Subcutaneous abdominal adipose tissue (tissue), 5 donors: ENCODE results near the gene RNU2-1.
"Not testable (repeated sequence)": the region's sequence is repeated elsewhere in the genome, so short reads cannot be mapped to it uniquely, and the experiment has no call there.

Experiments
- H3K27ac ChIP-seq: one replicate; pipeline ENCODE4 v1.7.0; 2013; ENCODE audit warnings: low read depth, mild to moderate bottlenecking, inconsistent platforms, low read length, moderate library complexity
- H3K27me3 ChIP-seq, 5 donors: one replicate each; pipeline ENCODE4 v1.7.0; 2013; ENCODE audit warnings: low read length in 5 of 5, inconsistent platforms in 1 of 5; ENCODE audit not compliant: control insufficient read depth in 5 of 5, insufficient read depth in 4 of 5
- H3K36me3 ChIP-seq, 5 donors: one replicate each; pipeline ENCODE4 v1.7.0; 2013; ENCODE audit warnings: low read length in 5 of 5; ENCODE audit not compliant: control insufficient read depth in 5 of 5, insufficient read depth in 5 of 5
- H3K4me1 ChIP-seq, 5 donors: one replicate each; pipeline ENCODE4 v1.7.0; 2013; ENCODE audit warnings: low read length in 5 of 5, mild to moderate bottlenecking in 3 of 5, moderate library complexity in 1 of 5; ENCODE audit not compliant: control insufficient read depth in 5 of 5, insufficient read depth in 5 of 5
- H3K4me3 ChIP-seq, 5 donors: one replicate each; pipeline ENCODE4 v1.7.0; 2013; ENCODE audit warnings: low read length in 5 of 5, low read depth in 1 of 5
- H3K9ac ChIP-seq, 5 donors: one replicate each; pipeline ENCODE4 v1.7.0; 2013; ENCODE audit warnings: low read length in 5 of 5, mild to moderate bottlenecking in 4 of 5, moderate library complexity in 3 of 5
- H3K9me3 ChIP-seq, 5 donors: one replicate each; pipeline ENCODE4 v1.7.0; 2013; ENCODE audit warnings: low read length in 5 of 5; ENCODE audit not compliant: control insufficient read depth in 5 of 5
- donor health status: healthy.
- donor health status: healthy.
- donor health status: healthy.
- donor health status: healthy.
- donor health status: healthy.

RNU2-1 gene

GRCh38 chr17:43231205-43232020, 2.4 kb downstream of the RNU2-1 start:
- not testable (repeated sequence) for H3K9me3 ChIP-seq, H3K9ac ChIP-seq, H3K27me3 ChIP-seq, H3K36me3 ChIP-seq, H3K4me1 ChIP-seq
- H3K27ac ChIP-seq: peak overlapping the region; percentile 67
- peak overlapping the region in 2 of 5 donors; percentile 33 to 38 for H3K4me3 ChIP-seq

GRCh38 chr17:43228020-43228782, 5.6 kb downstream of the RNU2-1 start, which contains the start of gene CCDC200:
CCDC200 (minus strand) TSS chr17:43228623; CDS start chr17:43228554, 69 bp downstream.
- H3K27me3 ChIP-seq, H3K27ac ChIP-seq, H3K4me1 ChIP-seq: not testable (repeated sequence)

DNA sequence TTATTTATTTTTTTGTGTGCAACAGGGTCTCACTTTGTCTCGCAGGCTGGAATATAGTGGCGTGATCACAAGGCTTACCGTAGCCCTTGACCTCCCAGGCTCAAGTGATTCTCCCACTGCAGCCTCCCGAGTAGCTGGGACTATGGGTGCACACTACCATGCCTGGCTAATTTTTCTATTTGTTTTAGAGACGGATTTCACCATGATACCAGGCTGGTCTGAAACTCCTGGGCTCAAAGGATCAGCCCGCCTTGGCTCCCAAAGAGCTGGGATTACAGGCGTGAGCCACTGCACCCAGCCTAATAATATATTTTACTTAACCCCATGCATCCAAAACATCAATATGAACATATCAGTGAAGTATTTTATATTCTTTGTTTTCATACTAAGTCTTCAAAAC, 7.4 kb downstream of the RNU2-1 start:
- no peak overlapping the region for H3K4me3 ChIP-seq
- H3K36me3 ChIP-seq: peaks cover 0 to 34% (median 11%) of the 10 kb centered on the region in 5 donors
- no peak overlapping the region for H3K27ac ChIP-seq
- H3K27me3 ChIP-seq: no peaks in the 10 kb centered on the region
- H3K4me1 ChIP-seq: no peaks in the 10 kb centered on the region
- H3K9me3 ChIP-seq: no peaks in the 10 kb centered on the region
- H3K9ac ChIP-seq: no peak overlapping the region

More at GRCh38 chr17:43228020-43228782, 5.6 kb downstream of the RNU2-1 start, which contains the start of gene CCDC200:
- not testable (repeated sequence) for H3K9ac ChIP-seq, H3K4me3 ChIP-seq, H3K9me3 ChIP-seq
- H3K36me3 ChIP-seq: peaks cover 0 to 27% (median 11%) of the 10 kb centered on the region in 5 donors

GRCh38 chr17:43224146-43224705, 9.6 kb downstream of the RNU2-1 start:
- Histone ChIP-seq H3K27me3 (no peaks in the 10 kb centered on the region), H3K4me1 (peaks cover 0 to 5% (median 4%) of the 10 kb centered on the region in 5 donors), H3K9me3 (no peaks in the 10 kb centered on the region), H3K4me3 (no peak overlapping the region), H3K9ac (no peak overlapping the region), H3K36me3 (peaks cover 0 to 46% (median 12%) of the 10 kb centered on the region in 5 donors), H3K27ac (no peak overlapping the region)

DNA sequence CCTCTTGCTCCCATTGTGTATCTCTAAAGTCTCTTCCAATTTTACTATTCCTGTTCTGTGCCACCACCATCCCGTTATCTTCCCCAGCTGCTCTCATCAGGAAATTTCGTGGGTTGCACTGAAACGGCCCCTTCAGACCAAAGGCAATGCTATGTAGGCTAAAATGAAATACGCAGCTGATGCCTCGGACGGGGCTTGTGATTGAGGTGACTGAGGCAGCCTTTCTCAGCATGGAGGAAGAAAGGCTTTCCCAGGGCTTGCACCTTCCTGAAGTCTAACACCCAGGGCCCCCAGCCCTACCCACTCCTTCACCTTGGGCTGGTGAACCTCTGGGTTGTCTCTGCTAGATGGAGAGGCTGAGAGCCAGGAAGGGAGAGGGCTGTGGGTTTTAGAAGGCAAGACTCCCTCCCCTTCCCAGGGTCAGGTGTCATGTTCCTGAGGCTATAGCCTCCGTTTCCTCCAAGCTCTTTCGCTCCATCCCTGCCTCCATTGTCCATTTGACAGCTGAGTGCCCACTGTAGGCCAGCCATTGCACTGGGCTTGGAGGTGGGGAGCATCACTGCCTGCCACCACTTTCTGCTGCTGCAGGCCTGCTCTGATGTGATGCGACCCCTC, 13.2 kb downstream of the RNU2-1 start:
- Histone ChIP-seq H3K4me3 (no peak overlapping the region), H3K27me3 (no peaks in the 10 kb centered on the region), H3K9ac (no peak overlapping the region), H3K36me3 (peaks cover 0 to 68% (median 31%) of the 10 kb centered on the region in 5 donors), H3K4me1 (peaks cover 0 to 5% (median 4%) of the 10 kb centered on the region in 5 donors), H3K27ac (no peak overlapping the region), H3K9me3 (no peaks in the 10 kb centered on the region)

DNA sequence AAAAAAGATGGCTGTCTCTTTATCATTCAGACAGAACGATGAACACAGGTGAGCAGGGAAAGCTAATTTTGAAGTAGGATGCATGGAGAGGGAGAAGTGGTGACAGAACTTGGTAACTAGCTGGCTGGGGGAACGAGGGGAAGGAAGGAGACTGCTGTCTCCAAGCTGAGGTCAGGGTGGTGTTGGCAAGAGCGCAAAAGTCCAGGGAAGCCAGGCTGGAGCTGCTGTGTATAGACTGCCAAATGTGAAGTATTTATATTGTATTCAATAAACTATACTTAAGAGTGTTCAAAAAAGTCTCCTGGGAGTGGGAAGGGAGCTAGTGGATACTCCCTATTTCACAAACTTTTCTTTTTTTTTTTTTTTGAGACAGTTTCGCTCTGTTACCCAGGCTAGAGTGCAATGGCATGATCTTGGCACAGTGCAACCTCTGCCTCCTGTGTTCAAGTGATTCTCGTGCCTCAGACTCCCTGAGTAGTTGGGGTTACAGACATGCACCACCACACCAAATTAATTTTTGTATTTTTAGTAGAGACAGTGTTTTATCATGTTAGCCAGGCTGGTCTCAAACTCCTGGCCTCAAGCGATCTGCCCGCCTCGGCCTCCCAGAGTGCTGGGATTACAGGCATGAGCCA, 13.9 kb downstream of the RNU2-1 start:
- no peaks in the 10 kb centered on the region for H3K27me3 ChIP-seq
- no peaks in the 10 kb centered on the region for H3K9me3 ChIP-seq
- H3K4me3 ChIP-seq: no peak overlapping the region
- H3K36me3 ChIP-seq: peaks cover 0 to 67% (median 32%) of the 10 kb centered on the region in 5 donors
- no peak overlapping the region for H3K9ac ChIP-seq
- peaks cover 0 to 5% (median 4%) of the 10 kb centered on the region in 5 donors for H3K4me1 ChIP-seq
- H3K27ac ChIP-seq: no peak overlapping the region

DNA sequence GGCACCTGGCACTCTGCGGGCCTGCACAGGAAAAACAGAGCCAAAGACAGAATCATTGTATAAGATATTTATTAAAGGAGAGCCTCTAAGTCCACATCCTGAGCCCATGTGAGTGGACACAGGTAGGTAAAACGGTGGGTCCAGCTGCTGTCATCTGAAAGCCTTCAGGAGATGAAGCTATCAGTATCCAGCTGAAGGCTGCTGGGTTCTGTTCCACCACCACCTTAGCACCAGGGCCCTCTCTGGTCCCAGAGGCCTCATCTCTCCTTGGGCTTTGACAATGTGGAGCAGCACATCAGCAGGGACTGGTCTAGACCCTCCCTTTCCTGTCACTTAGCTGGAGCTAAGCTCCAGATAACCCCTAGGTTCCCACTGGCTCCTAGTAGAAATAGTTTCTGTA, 14.8 kb downstream of the RNU2-1 start:
- Histone ChIP-seq H3K4me1 (peaks cover 0 to 9% (median 4%) of the 10 kb centered on the region in 5 donors), H3K9me3 (no peaks in the 10 kb centered on the region), H3K9ac (no peak overlapping the region), H3K27me3 (no peaks in the 10 kb centered on the region), H3K36me3 (peaks cover 0 to 59% (median 28%) of the 10 kb centered on the region in 5 donors), H3K4me3 (no peak overlapping the region), H3K27ac (no peak overlapping the region)

GRCh38 chr17:43217614-43218087, 16.1 kb downstream of the RNU2-1 start:
- peaks cover under 1 to 21% (median 10%) of the 10 kb centered on the region in 5 donors for H3K4me1 ChIP-seq
- peaks cover 0 to 56% (median 26%) of the 10 kb centered on the region in 5 donors for H3K36me3 ChIP-seq
- no peaks in the 10 kb centered on the region for H3K27me3 ChIP-seq
- no peak overlapping the region for H3K27ac ChIP-seq
- no peaks in the 10 kb centered on the region for H3K9me3 ChIP-seq
- no peak overlapping the region for H3K9ac ChIP-seq
- no peak overlapping the region for H3K4me3 ChIP-seq
